ENCODE data around the gene PGM5. TPM values are rescaled to one million over a fixed set of nuclear protein-coding genes. Genes with fewer than 3 reads are reported as not detected.

Gene PGM5
- total RNA-seq, 1 experiment from 2014 or later, result not detected

DNA sequence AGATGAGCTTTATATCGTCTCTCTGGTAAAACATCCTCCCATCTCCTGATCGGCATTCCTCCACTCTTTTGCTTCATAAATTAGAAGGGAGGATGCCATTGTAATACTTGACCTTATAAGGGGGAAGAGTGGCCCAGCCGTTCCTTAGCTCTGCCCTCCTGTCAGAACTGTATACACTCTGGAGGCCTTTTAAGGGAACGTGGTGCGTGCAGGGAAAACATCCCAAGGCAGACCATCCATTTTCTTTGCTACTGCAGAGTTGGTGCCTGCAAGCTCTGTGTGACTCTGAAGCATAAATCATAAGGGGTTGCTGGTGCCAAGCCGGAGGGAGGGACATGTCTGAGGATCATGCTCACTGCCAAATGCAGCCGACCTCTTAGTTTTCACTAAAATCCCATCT, 90.4 kb downstream of the PGM5 start:
- H3K9me3 ChIP-seq (ENCODE audit: insufficient read depth, low read depth), result no peaks in the 10 kb centered on the region
- H3K79me2 ChIP-seq (ENCODE audit: low read depth), result no peaks in the 10 kb centered on the region
- H3K4me1 ChIP-seq (replicated peaks; ENCODE audit: insufficient read depth), result no peaks in the 10 kb centered on the region
- no peak overlapping the region for H2AFZ ChIP-seq
- TF ChIP-seq, protein P1, sequence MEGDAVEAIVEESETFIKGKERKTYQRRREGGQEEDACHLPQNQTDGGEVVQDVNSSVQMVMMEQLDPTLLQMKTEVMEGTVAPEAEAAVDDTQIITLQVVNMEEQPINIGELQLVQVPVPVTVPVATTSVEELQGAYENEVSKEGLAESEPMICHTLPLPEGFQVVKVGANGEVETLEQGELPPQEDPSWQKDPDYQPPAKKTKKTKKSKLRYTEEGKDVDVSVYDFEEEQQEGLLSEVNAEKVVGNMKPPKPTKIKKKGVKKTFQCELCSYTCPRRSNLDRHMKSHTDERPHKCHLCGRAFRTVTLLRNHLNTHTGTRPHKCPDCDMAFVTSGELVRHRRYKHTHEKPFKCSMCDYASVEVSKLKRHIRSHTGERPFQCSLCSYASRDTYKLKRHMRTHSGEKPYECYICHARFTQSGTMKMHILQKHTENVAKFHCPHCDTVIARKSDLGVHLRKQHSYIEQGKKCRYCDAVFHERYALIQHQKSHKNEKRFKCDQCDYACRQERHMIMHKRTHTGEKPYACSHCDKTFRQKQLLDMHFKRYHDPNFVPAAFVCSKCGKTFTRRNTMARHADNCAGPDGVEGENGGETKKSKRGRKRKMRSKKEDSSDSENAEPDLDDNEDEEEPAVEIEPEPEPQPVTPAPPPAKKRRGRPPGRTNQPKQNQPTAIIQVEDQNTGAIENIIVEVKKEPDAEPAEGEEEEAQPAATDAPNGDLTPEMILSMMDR (conservative IDR thresholded peaks at IDR 0.05), result no peak
- no peak for TF ChIP-seq EZH2 (IDR thresholded peaks at IDR 0.05; ENCODE audit: low read depth)
- CTCF ChIA-PET, result no interaction called here
- H3F3A ChIP-seq (ENCODE audit: insufficient read depth, low read depth), result no peaks in the 10 kb centered on the region
- no peak for DNase-seq
- 0 out of 2 replicates have a peak, but pooled peaks cover 10% of the 10 kb centered on the region for H3K27me3 ChIP-seq (ENCODE audit: insufficient read depth, low read depth)
- intact Hi-C loops (cut with micrococcal nuclease; ENCODE audit: unreplicated experiment), result no loop called here
- POLR2A ChIA-PET (ENCODE audit: unreplicated experiment), result no interaction called here
- H3K4me2 ChIP-seq, result no peak overlapping the region
- no TSS peak for BruUV-seq (replicated peaks)
- no peaks in the 10 kb centered on the region for H3K36me3 ChIP-seq (ENCODE audit: low read depth)
- no peaks in the 10 kb centered on the region for H4K20me1 ChIP-seq (ENCODE audit: insufficient read depth)
- no peak overlapping the region for H3K27ac ChIP-seq
- H3K4me3 ChIP-seq, result no peak overlapping the region
- H3K9me2 ChIP-seq (ENCODE audit: insufficient read depth), result no peaks in the 10 kb centered on the region

DNA sequence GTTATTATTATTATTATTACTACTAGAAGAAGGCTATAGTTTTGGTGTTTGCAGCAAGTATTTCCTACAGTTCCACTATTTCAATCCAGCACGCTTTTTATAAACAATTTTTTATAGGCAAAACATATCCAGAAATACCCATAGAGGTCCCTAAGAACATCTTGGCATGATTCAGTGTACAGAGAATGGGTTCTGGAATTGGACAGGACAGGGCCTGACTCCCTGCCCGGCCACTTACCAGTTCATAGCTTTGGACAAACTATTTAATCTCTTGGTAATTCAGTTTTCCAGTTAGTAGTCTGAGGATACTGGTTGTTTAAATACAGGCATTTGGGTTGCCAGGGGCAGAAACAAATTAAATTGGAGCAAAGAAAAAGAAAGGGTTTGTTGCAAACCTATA, 91.2 kb downstream of the PGM5 start:
- no TSS peak for BruUV-seq (replicated peaks)
- H4K20me1 ChIP-seq (ENCODE audit: insufficient read depth), result no peaks in the 10 kb centered on the region
- 0 out of 2 replicates have a peak, but pooled peaks cover 10% of the 10 kb centered on the region for H3K27me3 ChIP-seq (ENCODE audit: insufficient read depth, low read depth)
- ChIA-PET CTCF (no interaction called here), POLR2A (ENCODE audit: unreplicated experiment) (no interaction called here)
- H2AFZ ChIP-seq, result no peak overlapping the region
- no peak for DNase-seq
- intact Hi-C loops (cut with micrococcal nuclease; ENCODE audit: unreplicated experiment), result no loop called here
- H3K4me1 ChIP-seq (replicated peaks; ENCODE audit: insufficient read depth), result no peaks in the 10 kb centered on the region
- no peaks in the 10 kb centered on the region for H3K9me2 ChIP-seq (ENCODE audit: insufficient read depth)
- no peaks in the 10 kb centered on the region for H3K36me3 ChIP-seq (ENCODE audit: low read depth)
- H3K4me3 ChIP-seq, result no peak overlapping the region
- no peaks in the 10 kb centered on the region for H3K9me3 ChIP-seq (ENCODE audit: insufficient read depth, low read depth)
- no peak overlapping the region for H3K27ac ChIP-seq
- H3F3A ChIP-seq (ENCODE audit: insufficient read depth, low read depth), result no peaks in the 10 kb centered on the region
- H3K4me2 ChIP-seq, result no peak overlapping the region
- no peak for TF ChIP-seq EZH2 (IDR thresholded peaks at IDR 0.05; ENCODE audit: low read depth)
- TF ChIP-seq, protein P1 (conservative IDR thresholded peaks at IDR 0.05), result no peak
- no peaks in the 10 kb centered on the region for H3K79me2 ChIP-seq (ENCODE audit: low read depth)

DNA sequence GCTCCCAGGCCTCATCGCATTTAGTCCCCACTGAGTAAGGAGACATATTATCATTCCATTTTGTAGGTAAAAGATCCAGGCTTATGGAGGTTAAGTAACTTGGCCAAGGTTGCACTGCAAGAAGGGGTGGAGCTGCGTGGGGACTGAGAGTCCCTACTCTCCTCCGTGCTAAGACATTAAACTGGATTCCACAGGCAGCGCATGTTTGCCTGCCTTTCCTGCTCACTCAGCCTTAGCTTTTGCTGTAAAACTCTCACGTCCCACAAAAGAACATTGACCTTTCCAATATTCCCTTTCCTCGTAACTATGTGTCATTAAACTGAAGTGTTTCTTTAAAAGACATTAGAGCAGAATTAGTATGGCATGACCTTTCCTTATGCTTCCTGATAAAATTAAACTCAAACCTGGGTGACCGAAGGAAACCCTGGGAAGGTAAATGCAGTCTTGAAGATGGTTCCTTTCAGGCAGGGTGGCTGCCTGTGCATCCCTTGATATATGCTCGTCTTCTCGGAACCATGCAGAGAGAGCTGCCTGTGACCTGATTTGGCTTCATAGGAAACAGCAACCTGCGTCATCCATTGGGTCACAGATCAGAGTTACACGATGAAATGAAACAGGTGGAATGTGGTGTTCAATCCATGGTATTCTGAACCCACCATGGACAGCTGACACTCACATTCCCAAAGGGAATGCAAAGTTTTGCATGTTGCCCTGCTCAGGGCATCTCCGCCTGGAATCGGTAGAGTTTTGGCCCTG, 98.3 kb downstream of the PGM5 start:
- no peaks in the 10 kb centered on the region for H3K4me1 ChIP-seq (replicated peaks; ENCODE audit: insufficient read depth)
- no peaks in the 10 kb centered on the region for H3F3A ChIP-seq (ENCODE audit: insufficient read depth, low read depth)
- H3K4me3 ChIP-seq, result no peak overlapping the region
- H3K79me2 ChIP-seq (ENCODE audit: low read depth), result no peaks in the 10 kb centered on the region
- H2AFZ ChIP-seq, result no peak overlapping the region
- peaks cover 3% of the 10 kb centered on the region; the same call in 1 of the 2 replicates for H3K9me2 ChIP-seq (ENCODE audit: insufficient read depth)
- BruUV-seq (replicated peaks), result no TSS peak
- peaks cover 14% of the 10 kb centered on the region; the same call in 1 of the 2 replicates for H3K27me3 ChIP-seq (ENCODE audit: insufficient read depth, low read depth)
- no peak overlapping the region for H3K4me2 ChIP-seq
- POLR2A ChIA-PET (ENCODE audit: unreplicated experiment), result no interaction called here
- intact Hi-C loops (cut with micrococcal nuclease; ENCODE audit: unreplicated experiment), result no loop called here
- H3K36me3 ChIP-seq (ENCODE audit: low read depth), result no peaks in the 10 kb centered on the region
- no peaks in the 10 kb centered on the region for H4K20me1 ChIP-seq (ENCODE audit: insufficient read depth)
- H3K9me3 ChIP-seq (ENCODE audit: insufficient read depth, low read depth), result no peaks in the 10 kb centered on the region
- no peak overlapping the region for H3K27ac ChIP-seq
- DNase-seq, result no peak
- CTCF ChIA-PET, result no interaction called here
- TF ChIP-seq, protein P1 (conservative IDR thresholded peaks at IDR 0.05), result no peak
- no peak for TF ChIP-seq EZH2 (IDR thresholded peaks at IDR 0.05; ENCODE audit: low read depth)
